ENCODE measurements around the gene RYK. TPM values are rescaled to one million over a fixed set of nuclear protein-coding genes. Genes with fewer than 3 reads are reported as not detected.

Gene RYK
- total RNA-seq, 4 donors from 2014 or later = 92.7 to 133 (median 115) TPM

GRCh38 chr3:134110963-134111362 is 139.7 kb downstream of the RYK start:
- Histone ChIP-seq H3K4me1 (no peaks in the 10 kb centered on the region), H3K9me3 (peaks cover 0 to 7% (median 0%) of the 10 kb centered on the region in 3 donors), H3K27ac (no peak overlapping the region), H3K36me3 (no peaks in the 10 kb centered on the region), H3K4me3 (no peak overlapping the region), H3K27me3 (no peaks in the 10 kb centered on the region)
- ATAC-seq = no peak
- no peak for TF ChIP-seq EP300 (IDR thresholded peaks at IDR 0.05)
- no peak for TF ChIP-seq POLR2AphosphoS5 (IDR thresholded peaks at IDR 0.05)
- no peak for TF ChIP-seq POLR2A (IDR thresholded peaks at IDR 0.05)
- WGBS, 2 donors (ENCODE audit: low coverage in 1 of 2) = 88 to 96% methylated on average over 2 of the region's 2 CpGs

Other genes with a start within 250 kb of the RYK start
- 10 to 100 TPM in 3 of 4 donors, 1 to 10 TPM in 1; 7.8 to 12.0 (median 11.1) TPM for gene SLCO2A1, start 220.9 kb downstream of the RYK start, total RNA-seq
- gene AMOTL2, start 123.6 kb upstream of the RYK start, total RNA-seq = 100 to 1,000 TPM in 3 of 4 donors, 10 to 100 TPM in 1; 93.2 to 226 (median 153) TPM
- gene ANAPC13, start 235.1 kb upstream of the RYK start, total RNA-seq = 10 to 100 TPM; 56.4 to 84.7 (median 66.5) TPM
- 10 to 100 TPM; 17.9 to 30.1 (median 25.9) TPM for gene CEP63, start 235.2 kb upstream of the RYK start, total RNA-seq

Measured in gastroesophageal sphincter (tissue), 4 donors.